ENCODE data around the gene ASPHD1. TPM values are rescaled to one million over a fixed set of nuclear protein-coding genes. Genes with fewer than 3 reads are reported as not detected.
"Not testable (repeated sequence)": the region's sequence is repeated elsewhere in the genome, so short reads cannot be mapped to it uniquely, and the experiment has no call there.

Gene ASPHD1
- polyA plus RNA-seq, 3 donors: not detected

GRCh38 chr16:29868396-29869009 lies 31.8 kb upstream of the ASPHD1 start:
- 91% methylated on average over 8 of the region's 8 CpGs for WGBS (ENCODE audit: insufficient coverage)
- no peak overlapping the region for H3K27ac Mint-ChIP-seq
- H2AFZ ChIP-seq (ENCODE audit: insufficient read depth, low read depth, low read length, poor library complexity, severe bottlenecking): no peak overlapping the region
- no peaks in the 10 kb centered on the region for H3K36me3 ChIP-seq (replicated peaks in 1 of 2; ENCODE audit: control insufficient read depth in 1 of 2, insufficient read depth in 2 of 2, low read length in 2 of 2)
- no peaks in the 10 kb centered on the region for H3K79me2 ChIP-seq (ENCODE audit: insufficient read depth, low read length)
- H3K9ac ChIP-seq (ENCODE audit: insufficient read depth, low read length, poor library complexity, severe bottlenecking): no peak overlapping the region
- no peak overlapping the region for H3K4me3 Mint-ChIP-seq
- H3K27me3 Mint-ChIP-seq (ENCODE audit: low read depth in 3 of 3): peaks cover 2 to 16% (median 7%) of the 10 kb centered on the region in 3 donors
- H3K4me1 ChIP-seq (ENCODE audit: control insufficient read depth in 1 of 2, insufficient read depth in 2 of 2, low read length in 2 of 2): peaks cover 3 to 4% of the 10 kb centered on the region in 2 donors
- no peak for DNase-seq
- peaks cover 3% of the 10 kb centered on the region for H3K4me1 Mint-ChIP-seq
- no peaks in the 10 kb centered on the region for H4K20me1 ChIP-seq (ENCODE audit: insufficient read depth, low read length)
- no peaks in the 10 kb centered on the region for H3K9me3 ChIP-seq (replicated peaks in 1 of 2; ENCODE audit: control insufficient read depth in 1 of 2, insufficient read depth in 1 of 2, low read length in 2 of 2)
- intact Hi-C loops (cut with micrococcal nuclease): loop anchor here in 1 of 2 donors (10.0 kb wide), 2 partner anchors 56 to 106 kb away; partner anchors contain the start of genes KCTD13 and TAOK2
- no peaks in the 10 kb centered on the region for H3K36me3 Mint-ChIP-seq
- H3K4me3 ChIP-seq (replicated peaks in 1 of 3; ENCODE audit: low read depth in 2 of 3, low read length in 3 of 3): no peak overlapping the region
- no peaks in the 10 kb centered on the region for H3K27me3 ChIP-seq (ENCODE audit: control insufficient read depth in 2 of 2, insufficient read depth in 2 of 2, low read length in 2 of 2)
- no peak overlapping the region for H3K4me2 ChIP-seq (replicated peaks; ENCODE audit: extremely low read depth, low read length, poor library complexity, severe bottlenecking)
- TF ChIP-seq CTCF (IDR thresholded peaks at IDR 0.05): no peak
- peaks cover 0 to 1% (median 0%) of the 10 kb centered on the region in 7 donors for H3K9me3 Mint-ChIP-seq
- no peak overlapping the region for H3K27ac ChIP-seq (ENCODE audit: low read depth in 1 of 2, low read length in 2 of 2)

- not testable (repeated sequence) for H2AFZ ChIP-seq (ENCODE audit: insufficient read depth, low read depth, low read length, poor library complexity, severe bottlenecking); H3K9me3 Mint-ChIP-seq; H3K4me2 ChIP-seq (replicated peaks; ENCODE audit: extremely low read depth, low read length, poor library complexity, severe bottlenecking); H3K4me1 ChIP-seq (ENCODE audit: control insufficient read depth in 1 of 2, insufficient read depth in 2 of 2, low read length in 2 of 2); H3K27me3 ChIP-seq (ENCODE audit: control insufficient read depth in 2 of 2, insufficient read depth in 2 of 2, low read length in 2 of 2); H3K27ac Mint-ChIP-seq; H3K9ac ChIP-seq (ENCODE audit: insufficient read depth, low read length, poor library complexity, severe bottlenecking); H3K36me3 Mint-ChIP-seq; DNase-seq; H3K4me3 Mint-ChIP-seq; H3K27ac ChIP-seq (ENCODE audit: low read depth in 1 of 2, low read length in 2 of 2); H3K4me1 Mint-ChIP-seq; H3K79me2 ChIP-seq (ENCODE audit: insufficient read depth, low read length); H3K9me3 ChIP-seq (replicated peaks in 1 of 2; ENCODE audit: control insufficient read depth in 1 of 2, insufficient read depth in 1 of 2, low read length in 2 of 2); H3K36me3 ChIP-seq (replicated peaks in 1 of 2; ENCODE audit: control insufficient read depth in 1 of 2, insufficient read depth in 2 of 2, low read length in 2 of 2); H3K4me3 ChIP-seq (replicated peaks in 1 of 3; ENCODE audit: low read depth in 2 of 3, low read length in 3 of 3); H4K20me1 ChIP-seq (ENCODE audit: insufficient read depth, low read length)
- peaks cover 2 to 16% (median 7%) of the 10 kb centered on the region in 3 donors for H3K27me3 Mint-ChIP-seq (ENCODE audit: low read depth in 3 of 3)
- 95% methylated on average over 4 of the region's 8 CpGs for WGBS (ENCODE audit: insufficient coverage)
- intact Hi-C loops (cut with micrococcal nuclease): loop anchor here in 1 of 2 donors (10.0 kb wide), 2 partner anchors 56 to 106 kb away; partner anchors contain the start of genes KCTD13 and TAOK2
Observed at GRCh38 chr16:29869067-29869466, 31.2 kb upstream of the ASPHD1 start.

Data from CD14-positive monocyte (primary cell).